Activated CD8-positive, alpha-beta memory T cell treated with anti-CD3 and anti-CD28 coated beads, Interleukin-2, amount 50 U/mL, for 48 hours (primary cell): ENCODE data around the gene TM4SF4.

ENCODE experiments used
- DNase-seq: peaks from one replicate; pipeline ENCODE4 v3.0.0-alpha.2; 2020

TM4SF4 gene

GRCh38 chr3:149455989-149456388, 18.5 kb upstream of the TM4SF4 start:
- no peak for DNase-seq

DNA sequence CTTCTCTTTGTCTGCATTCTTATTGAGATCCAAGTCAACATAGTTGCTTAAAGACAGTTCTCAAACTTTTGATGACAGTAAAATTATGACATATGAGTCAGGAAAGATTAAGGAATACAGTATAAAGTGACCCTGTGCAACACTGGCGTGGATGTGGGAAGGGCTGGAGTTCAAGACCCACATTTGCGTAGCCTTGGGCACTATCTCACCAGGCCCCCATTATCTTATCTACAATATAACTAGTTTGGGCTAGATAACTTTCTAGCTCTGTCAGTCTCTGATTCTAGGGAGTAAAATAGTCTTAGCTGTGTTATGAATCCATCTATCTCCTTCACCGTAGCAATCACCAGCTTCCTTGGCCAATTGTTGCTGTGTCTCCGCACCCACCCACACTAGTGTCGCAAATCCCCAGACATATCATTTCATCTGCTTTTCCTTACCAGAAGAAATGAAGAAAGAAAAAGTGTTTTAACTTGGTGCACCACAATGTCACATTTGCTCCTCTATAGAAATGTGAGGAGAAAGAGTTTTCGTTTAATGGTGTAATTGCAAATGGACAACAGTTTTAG, 14.9 kb upstream of the TM4SF4 start:
- DNase-seq, result no peak

DNA sequence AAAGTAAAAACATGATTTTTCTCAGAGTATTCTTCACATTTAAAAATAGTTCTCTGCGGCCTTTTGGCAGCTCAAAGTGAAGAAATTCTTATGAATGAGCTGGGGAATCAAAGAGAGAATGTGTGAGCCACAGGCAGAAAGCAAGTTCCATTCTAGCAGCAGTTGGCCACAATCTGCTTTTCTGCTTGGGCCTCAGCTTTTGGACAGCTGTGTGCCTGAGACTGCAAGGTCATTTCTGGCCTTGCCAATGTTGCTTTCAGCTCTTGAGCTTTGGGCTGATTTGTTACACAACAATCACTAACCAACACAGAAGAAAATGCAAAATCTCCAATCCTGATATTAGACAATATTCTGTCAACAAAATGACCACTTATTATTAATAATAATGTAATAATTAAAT, 14.4 kb upstream of the TM4SF4 start:
- DNase-seq, result no peak

GRCh38 chr3:149462051-149462450, 12.4 kb upstream of the TM4SF4 start:
- no peak for DNase-seq

GRCh38 chr3:149462581-149463011, 11.9 kb upstream of the TM4SF4 start:
- DNase-seq, result no peak

- no peak for DNase-seq
These were observed 10.6 kb upstream of the TM4SF4 start for GRCh38 chr3:149463921-149464320.

DNA sequence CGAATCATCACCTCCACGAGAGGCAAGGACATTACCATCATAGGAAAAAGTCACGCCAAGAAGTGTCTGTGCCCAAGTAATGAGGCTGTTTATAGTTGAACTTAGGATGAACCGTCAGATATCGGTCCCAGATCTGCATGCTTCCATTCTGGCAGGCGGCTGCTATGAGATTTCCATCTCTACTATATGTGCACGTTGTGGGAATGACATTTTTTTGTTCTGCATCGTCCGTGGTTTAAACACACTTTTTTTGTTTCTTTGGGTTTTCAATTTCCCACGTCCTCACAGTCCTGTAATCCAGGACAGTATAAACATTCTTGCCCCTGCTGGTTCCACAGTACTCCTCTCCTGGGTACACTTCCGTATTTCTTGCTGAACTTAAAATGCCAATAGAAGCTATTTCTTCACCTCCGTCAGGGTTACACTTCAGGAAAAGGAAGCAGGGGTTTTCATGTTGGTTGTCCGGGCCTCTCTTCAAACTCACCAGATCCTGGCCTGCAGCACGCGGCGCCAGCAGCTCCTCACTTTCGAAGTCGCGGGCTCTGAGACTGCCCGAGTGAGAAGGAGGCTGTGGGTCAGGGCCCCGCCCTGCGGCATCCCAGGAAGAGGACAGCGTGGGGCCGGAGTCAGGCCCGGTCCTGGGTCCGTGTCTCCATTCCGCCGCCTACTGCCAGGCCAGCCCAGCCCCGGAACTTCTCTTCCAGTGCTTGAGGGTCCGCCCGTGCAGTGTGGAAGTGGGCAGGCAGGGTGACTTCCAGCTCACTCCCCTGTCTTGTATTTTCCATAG, 9.8 kb upstream of the TM4SF4 start:
- DNase-seq, result no peak

- no peak for DNase-seq
These were observed 9.1 kb upstream of the TM4SF4 start for GRCh38 chr3:149465351-149465883.

- DNase-seq, result no peak
These were observed 8.3 kb upstream of the TM4SF4 start for GRCh38 chr3:149466192-149466591.

DNA sequence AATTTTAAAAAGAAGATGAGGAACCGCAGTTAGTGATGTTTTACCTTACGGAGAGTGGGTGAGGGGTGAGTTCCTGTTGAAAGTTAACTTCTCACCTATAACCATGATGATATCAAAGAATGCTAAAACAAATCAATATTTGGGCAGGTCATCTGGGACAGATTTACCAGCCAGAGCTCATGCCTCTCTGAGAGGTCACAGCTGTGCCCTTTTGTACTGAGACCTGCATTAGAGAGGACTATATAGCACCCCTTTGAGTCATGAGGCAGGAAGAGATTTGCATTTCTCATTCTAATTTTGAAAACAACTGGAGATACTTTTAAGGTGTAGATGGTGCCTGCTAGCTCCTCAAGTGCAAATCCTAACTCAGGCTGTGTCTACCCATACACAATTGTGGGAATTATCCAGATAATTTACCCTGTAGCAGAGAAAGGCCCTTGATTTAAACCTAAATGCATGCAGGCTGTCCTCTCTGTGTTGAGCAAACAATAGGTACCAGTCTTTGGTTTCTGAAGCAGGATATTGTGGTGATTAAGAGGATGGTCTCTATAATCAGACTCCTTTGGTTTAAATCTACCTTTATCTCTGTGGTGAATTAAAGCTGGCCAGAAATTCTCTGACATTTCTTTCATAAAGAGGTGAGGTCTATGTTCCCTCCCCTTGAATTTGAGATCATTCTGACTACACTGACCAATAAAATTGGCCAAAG, 5.8 kb upstream of the TM4SF4 start:
- no peak for DNase-seq

DNA sequence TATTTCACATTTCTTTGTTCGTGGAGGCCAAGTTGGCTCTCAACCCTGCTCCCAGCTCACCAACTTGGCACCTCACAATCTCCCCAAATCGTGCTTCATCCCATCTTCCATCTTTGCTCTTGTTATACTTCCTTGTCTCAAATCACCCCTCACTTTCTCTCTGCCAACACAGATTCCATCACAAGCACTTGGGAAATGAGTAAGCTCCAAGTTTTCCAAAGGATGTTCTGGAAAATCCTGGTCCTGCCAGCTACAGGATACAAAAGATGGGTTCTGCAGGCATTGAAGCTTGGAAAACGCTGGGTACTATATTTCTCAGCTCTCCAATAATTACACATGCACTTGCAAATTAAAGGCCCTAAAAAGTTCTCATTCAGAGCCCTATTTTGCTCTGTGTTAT, 4.1 kb upstream of the TM4SF4 start:
- DNase-seq, result no peak

- no peak for DNase-seq
These were observed 2.3 kb upstream of the TM4SF4 start for GRCh38 chr3:149472030-149472797.

GRCh38 chr3:149473357-149474249, 894 bp upstream of the TM4SF4 start:
- no peak for DNase-seq

DNA sequence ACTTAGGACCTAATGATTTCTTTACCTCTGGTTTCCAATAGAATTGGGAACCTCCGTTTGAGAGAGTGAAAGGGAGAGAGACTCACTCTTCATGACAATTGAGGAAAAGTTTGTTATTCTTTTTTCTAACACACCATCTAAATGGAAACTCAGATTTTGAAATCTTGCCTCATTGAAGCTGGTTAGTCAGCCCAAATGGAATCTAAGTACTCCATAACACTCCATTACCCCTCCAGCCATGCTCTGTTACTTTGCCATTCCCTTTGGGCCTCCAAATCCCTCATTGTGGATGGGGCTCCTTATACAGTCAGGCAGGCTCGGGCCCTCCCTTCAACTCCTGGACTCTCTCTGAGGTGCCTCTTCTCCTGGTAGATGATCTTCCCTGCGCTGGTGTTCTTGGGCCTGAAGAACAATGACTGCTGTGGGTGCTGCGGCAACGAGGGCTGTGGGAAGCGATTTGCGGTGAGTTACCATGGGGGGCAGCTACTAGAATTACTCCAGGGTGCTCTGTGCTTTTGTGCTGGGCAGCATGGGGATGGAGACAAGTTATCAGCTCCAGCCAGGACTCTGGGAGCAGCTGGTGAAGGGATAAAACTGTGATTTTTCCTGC, 1.1 kb downstream of the TM4SF4 start:
- DNase-seq, result no peak

- no peak for DNase-seq
These were observed 1.7 kb downstream of the TM4SF4 start for GRCh38 chr3:149476225-149476624.

DNA sequence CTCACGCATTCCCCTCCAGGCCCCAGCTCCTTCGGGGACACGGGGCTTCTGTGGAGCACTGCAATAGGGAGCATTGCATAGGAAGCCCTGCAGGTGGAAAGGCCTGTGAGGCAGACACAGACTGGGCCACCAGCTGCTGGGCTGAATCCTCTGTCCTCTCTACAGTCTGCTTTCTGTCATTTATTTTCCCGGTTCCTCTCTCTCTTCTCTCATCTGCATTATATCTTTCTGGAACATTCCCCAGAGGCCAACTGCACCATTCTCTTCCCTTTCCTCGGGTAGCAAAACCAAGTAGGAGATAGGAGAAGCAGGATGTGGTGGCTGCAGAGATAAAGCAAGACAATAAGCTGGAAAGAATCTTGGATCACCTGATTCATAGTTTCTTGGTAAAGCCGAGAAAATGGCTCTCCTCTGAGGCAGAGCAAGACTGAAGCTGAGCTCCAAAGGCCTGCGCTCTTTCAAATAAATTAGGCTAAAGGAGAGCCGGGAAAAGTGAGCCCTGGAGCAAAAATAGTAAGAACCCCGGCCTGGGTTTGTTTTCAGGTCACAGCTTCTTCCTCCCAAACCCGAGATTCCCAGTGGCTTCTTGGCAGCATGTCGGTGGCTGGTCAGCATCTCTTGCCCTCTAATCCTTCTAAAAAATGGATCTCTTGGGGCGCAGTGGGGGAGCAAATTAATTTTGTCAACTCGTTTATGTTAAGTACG, 5.3 kb downstream of the TM4SF4 start:
- no peak for DNase-seq

DNA sequence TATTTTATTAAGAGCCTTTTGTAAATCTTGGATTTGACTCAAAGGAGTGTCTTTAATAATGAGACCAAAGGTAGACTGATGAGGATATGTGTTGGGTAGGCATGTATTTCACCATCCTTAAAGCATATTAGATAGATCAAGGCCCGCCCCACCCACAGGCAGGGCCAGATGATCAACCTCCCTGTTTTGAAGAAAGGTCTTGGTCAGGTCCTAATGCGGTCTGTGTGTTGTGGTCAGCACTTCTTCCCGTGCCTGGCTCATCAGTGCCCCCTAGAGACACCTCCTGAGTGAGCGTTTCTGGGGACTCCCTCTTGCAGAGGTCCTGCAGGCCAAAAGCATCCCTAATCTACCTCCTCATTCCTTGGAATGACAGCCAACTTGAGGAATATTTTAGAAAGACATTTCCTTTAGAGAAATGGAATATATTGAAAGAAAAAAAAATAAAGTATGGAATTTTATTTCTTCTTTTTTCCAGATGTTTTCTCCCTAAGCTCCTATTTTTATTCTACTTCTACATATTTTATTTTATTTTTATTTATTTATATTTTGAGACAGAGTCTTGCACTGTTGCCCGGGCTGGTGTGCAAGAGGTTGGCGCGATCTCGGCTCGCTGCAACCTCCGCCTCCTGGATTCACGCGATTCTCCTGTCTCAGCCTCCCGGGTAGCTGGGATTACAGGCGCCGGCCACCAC, 6.0 kb downstream of the TM4SF4 start:
- peak; percentile 66 for DNase-seq

DNA sequence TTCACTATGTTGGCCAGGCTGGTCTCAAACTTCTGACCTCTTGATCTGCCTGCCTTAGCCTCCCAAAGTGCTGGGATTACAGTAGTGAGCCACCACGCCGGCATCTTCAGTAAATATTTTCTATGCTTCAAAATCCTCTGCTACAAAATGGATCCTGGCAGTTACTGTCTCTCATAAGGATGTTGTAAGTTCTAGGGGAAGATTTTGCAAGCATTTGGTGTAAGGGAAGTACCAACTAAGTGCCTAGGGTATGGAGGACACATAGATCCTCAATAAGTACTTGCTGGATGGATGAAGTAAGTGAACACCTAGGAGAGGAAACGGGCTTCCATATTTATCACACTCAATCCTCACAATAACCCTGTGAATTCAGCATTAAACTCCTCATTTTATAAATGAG, 6.6 kb downstream of the TM4SF4 start:
- no peak for DNase-seq

DNA sequence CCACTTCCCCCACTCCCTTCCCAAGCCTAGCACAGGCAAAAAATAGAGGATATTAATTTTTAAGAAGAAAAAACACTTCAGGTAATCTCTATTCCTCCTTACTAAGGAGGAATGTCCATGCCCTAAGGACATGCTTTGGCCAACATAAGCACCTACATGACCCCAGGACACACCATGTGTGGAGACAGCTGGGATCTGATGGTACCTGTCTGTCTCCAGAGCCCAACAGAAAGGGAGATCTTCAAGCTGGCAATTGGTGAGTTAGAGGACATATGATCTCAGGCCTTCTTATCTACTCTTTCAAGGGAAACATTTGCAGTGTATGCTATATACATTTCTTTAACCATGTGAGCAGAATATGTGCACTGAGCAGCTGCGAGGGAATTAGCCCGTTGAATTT, 7.0 kb downstream of the TM4SF4 start:
- DNase-seq, result no peak

DNA sequence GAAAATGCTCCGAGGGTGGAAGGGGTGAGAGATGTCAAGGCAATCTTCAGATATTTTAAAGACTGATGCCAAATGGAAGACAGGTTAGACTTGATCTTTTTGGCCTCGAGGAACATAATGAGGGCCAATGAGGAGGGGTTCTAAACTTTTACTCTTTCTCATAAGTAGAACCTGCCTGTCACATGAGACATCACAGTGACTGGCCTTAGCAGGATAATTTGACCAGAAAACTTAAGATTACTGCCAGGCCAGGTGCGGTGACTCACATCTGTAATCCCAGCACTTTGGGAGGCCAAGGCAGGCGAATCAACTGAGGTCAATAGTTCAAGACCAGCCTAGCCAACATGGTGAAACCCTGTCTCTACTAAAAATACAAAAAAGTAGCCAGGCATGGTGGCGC, 12.2 kb downstream of the TM4SF4 start:
- no peak for DNase-seq
